Measurements from ENCODE around the gene RARB.

The RARB gene

DNA sequence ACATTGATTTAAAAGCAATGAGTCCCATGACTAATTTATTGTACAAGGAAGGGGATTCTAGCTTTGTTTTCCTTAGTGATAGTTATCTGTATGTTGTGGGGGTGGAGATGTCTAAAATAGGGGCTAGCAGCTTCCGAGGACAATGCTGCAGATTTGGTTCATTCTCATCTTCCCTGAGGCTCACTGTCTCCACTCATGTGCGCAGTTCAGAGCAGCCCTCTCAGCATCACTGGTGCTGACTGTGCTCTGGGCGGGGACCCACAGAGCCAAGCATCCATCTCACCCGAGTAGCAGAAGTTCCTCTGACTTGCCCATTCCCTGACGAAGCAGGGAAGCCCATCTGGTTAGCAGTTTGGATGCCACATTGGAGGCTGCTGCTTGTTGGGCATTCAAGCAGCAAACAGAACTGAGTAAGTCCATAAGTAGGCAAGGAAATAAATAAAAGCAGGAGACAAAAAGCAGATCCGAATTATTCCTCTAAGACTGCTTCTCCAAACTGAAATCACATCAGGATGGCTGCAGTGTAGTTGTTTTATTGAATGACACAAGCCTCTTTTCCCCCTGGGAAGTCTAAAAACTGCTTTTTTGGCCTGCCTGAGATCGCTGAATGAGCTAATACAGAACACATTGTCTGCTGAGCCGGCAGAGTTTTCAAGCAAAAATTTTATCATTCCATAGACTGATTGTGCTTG lies 27.5 kb downstream of the RARB start:
- Histone ChIP-seq H3K9me3 (ENCODE audit: low read length) (no peaks in the 10 kb centered on the region), H3K9me2 (ENCODE audit: low read depth, low read length) (no peaks in the 10 kb centered on the region), H3F3A (ENCODE audit: insufficient read depth, low read length) (no peaks in the 10 kb centered on the region), H3K36me3 (ENCODE audit: insufficient read depth, low read length) (no peaks in the 10 kb centered on the region), H3K27ac (ENCODE audit: low read depth, low read length, poor library complexity, severe bottlenecking) (no peak overlapping the region), H2AFZ (ENCODE audit: low read length) (no peak overlapping the region; the same call in 1 of the 2 replicates), H3K27me3 (ENCODE audit: insufficient read depth, low read length) (no peaks in the 10 kb centered on the region), H3K4me1 (ENCODE audit: insufficient read depth, low read length, severe bottlenecking) (no peaks in the 10 kb centered on the region), H3K4me3 (ENCODE audit: low read depth, low read length, poor library complexity, severe bottlenecking) (no peak overlapping the region), H3K9ac (ENCODE audit: low read length) (no peak overlapping the region), H4K20me1 (ENCODE audit: insufficient read depth, low read length) (no peaks in the 10 kb centered on the region), H3K4me2 (ENCODE audit: low read length) (no peak overlapping the region), H3K79me2 (ENCODE audit: insufficient read depth, low read length) (no peaks in the 10 kb centered on the region)
- TF ChIP-seq EZH2 (IDR thresholded peaks at IDR 0.05; ENCODE audit: borderline replicate concordance, low read length), result no peak
- TF ChIP-seq, protein P1, sequence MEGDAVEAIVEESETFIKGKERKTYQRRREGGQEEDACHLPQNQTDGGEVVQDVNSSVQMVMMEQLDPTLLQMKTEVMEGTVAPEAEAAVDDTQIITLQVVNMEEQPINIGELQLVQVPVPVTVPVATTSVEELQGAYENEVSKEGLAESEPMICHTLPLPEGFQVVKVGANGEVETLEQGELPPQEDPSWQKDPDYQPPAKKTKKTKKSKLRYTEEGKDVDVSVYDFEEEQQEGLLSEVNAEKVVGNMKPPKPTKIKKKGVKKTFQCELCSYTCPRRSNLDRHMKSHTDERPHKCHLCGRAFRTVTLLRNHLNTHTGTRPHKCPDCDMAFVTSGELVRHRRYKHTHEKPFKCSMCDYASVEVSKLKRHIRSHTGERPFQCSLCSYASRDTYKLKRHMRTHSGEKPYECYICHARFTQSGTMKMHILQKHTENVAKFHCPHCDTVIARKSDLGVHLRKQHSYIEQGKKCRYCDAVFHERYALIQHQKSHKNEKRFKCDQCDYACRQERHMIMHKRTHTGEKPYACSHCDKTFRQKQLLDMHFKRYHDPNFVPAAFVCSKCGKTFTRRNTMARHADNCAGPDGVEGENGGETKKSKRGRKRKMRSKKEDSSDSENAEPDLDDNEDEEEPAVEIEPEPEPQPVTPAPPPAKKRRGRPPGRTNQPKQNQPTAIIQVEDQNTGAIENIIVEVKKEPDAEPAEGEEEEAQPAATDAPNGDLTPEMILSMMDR (IDR thresholded peaks at IDR 0.05; ENCODE audit: low read length), result no peak

DNA sequence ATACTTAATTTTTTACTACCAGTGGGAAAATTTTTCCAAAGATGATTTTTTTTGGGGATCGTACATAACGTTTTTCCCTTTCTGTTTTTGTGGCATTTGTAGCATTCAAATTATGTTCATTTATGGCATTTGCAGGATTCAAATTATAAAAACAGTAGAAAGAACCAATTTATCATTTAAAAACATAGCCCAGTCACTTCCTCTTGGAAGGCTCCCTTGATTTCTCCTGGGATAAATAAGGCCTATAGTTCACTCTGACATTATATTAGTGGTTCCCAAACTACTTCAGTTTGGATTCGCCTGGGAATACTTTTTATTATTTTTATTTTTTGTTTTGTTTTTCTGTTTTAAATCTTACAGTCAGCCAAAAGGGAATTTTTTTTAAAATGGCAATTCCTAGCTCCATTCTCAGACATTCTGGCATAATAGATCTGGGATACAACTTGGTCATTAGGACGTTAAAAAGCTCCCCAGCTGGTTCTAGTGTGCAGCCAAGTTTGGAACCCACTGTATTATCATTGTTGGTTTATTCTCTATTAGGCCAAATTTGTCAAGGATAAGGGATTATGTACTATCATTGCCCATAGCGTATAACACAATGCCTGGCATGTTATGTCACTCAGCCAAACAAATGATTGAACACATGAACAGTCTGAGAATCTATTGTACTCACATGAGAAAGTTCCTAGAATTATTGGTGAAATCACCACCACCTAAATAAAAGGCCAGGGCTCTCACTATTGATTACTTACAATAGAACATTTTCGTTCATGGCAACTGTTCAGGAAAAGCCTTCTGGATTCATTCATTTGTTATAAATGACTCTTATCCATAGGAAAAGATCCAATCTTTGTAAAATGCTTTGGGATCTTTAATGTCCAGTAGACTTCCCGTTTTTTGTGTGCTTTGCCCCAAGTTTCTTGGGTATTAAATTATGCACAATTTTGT lies 28.9 kb downstream of the RARB start:
- Histone ChIP-seq H4K20me1 (ENCODE audit: insufficient read depth, low read length) (no peaks in the 10 kb centered on the region), H3K4me3 (ENCODE audit: low read depth, low read length, poor library complexity, severe bottlenecking) (no peak overlapping the region), H3K9me3 (ENCODE audit: low read length) (no peaks in the 10 kb centered on the region), H3K9ac (ENCODE audit: low read length) (no peak overlapping the region), H3K27me3 (ENCODE audit: insufficient read depth, low read length) (no peaks in the 10 kb centered on the region), H3K79me2 (ENCODE audit: insufficient read depth, low read length) (no peaks in the 10 kb centered on the region), H3K4me1 (ENCODE audit: insufficient read depth, low read length, severe bottlenecking) (no peaks in the 10 kb centered on the region), H3K27ac (ENCODE audit: low read depth, low read length, poor library complexity, severe bottlenecking) (no peak overlapping the region), H3K9me2 (ENCODE audit: low read depth, low read length) (no peaks in the 10 kb centered on the region), H3K4me2 (ENCODE audit: low read length) (no peak overlapping the region), H3K36me3 (ENCODE audit: insufficient read depth, low read length) (no peaks in the 10 kb centered on the region), H2AFZ (ENCODE audit: low read length) (no peak overlapping the region), H3F3A (ENCODE audit: insufficient read depth, low read length) (no peaks in the 10 kb centered on the region)
- TF ChIP-seq EZH2 (IDR thresholded peaks at IDR 0.05; ENCODE audit: borderline replicate concordance, low read length), result no peak
- TF ChIP-seq, protein P1 (IDR thresholded peaks at IDR 0.05; ENCODE audit: low read length), result no peak

DNA sequence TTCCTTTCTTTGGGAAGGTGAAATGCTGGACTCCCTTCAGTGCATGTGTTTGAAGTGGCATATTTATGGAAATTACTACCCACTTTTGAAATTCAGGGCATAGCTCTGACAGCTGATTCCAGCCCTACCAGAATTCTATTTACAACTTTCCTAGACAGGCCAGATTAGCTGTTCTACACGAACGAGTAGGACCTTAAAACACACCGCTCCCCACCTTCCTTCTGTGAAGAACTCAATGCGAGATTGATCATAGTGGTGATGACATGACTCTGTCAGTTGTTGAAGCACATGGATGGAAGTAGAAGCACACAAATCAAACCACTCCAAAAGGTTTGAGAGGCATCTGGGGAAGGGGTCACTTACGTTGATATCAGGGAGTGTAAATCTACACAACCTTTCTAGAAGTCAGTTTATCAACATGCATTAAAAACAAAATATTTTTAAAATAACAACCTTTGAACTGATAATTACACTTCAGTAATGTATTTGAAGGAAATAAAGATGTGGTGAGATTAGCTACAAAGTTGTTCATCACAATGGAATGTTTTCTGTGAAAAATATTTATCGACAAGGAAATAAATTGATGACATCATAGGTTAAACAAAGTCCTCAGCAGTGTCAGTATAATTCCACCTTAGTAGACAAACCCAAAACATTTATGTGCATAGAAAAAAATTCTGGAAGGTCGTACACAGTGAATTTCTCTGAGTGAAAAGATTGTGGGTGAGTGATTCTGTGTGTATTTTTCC lies 29.8 kb downstream of the RARB start:
- no peak overlapping the region for H3K4me3 ChIP-seq (ENCODE audit: low read depth, low read length, poor library complexity, severe bottlenecking)
- H3K4me1 ChIP-seq (ENCODE audit: insufficient read depth, low read length, severe bottlenecking), result no peaks in the 10 kb centered on the region
- no peak overlapping the region for H3K4me2 ChIP-seq (ENCODE audit: low read length)
- H3K27ac ChIP-seq (ENCODE audit: low read depth, low read length, poor library complexity, severe bottlenecking), result no peak overlapping the region
- no peaks in the 10 kb centered on the region for H3K79me2 ChIP-seq (ENCODE audit: insufficient read depth, low read length)
- H2AFZ ChIP-seq (ENCODE audit: low read length), result no peak overlapping the region
- no peaks in the 10 kb centered on the region for H3K9me3 ChIP-seq (ENCODE audit: low read length)
- no peaks in the 10 kb centered on the region for H3F3A ChIP-seq (ENCODE audit: insufficient read depth, low read length)
- TF ChIP-seq, protein P1 (IDR thresholded peaks at IDR 0.05; ENCODE audit: low read length), result no peak
- no peak for TF ChIP-seq EZH2 (IDR thresholded peaks at IDR 0.05; ENCODE audit: borderline replicate concordance, low read length)
- no peaks in the 10 kb centered on the region for H3K36me3 ChIP-seq (ENCODE audit: insufficient read depth, low read length)
- H3K9me2 ChIP-seq (ENCODE audit: low read depth, low read length), result no peaks in the 10 kb centered on the region
- H3K9ac ChIP-seq (ENCODE audit: low read length), result no peak overlapping the region
- no peaks in the 10 kb centered on the region for H3K27me3 ChIP-seq (ENCODE audit: insufficient read depth, low read length)
- no peaks in the 10 kb centered on the region for H4K20me1 ChIP-seq (ENCODE audit: insufficient read depth, low read length)
